Skeletal muscle tissue (tissue), 4 donors: ENCODE results near the gene PLEKHA5. TPM values are rescaled to one million over a fixed set of nuclear protein-coding genes. Genes with fewer than 3 reads are reported as not detected.

ENCODE experiments used
- H3K27ac ChIP-seq: one replicate; pipeline ENCODE4 v1.7.0; 2013; ENCODE audit warnings: mild to moderate bottlenecking, low read depth, low read length, inconsistent platforms
- H3K27me3 ChIP-seq, 3 donors: one replicate each; pipeline ENCODE4 v1.7.0; 2013; ENCODE audit warnings: low read length in 3 of 3; ENCODE audit not compliant: control insufficient read depth in 3 of 3, insufficient read depth in 3 of 3
- H3K36me3 ChIP-seq, 3 donors: one replicate each; pipeline ENCODE4 v1.7.0; 2013; ENCODE audit warnings: low read length in 3 of 3; ENCODE audit not compliant: control insufficient read depth in 3 of 3, insufficient read depth in 3 of 3
- H3K4me1 ChIP-seq, 3 donors: one replicate each; pipeline ENCODE4 v1.7.0; 2013; ENCODE audit warnings: low read length in 3 of 3, mild to moderate bottlenecking in 3 of 3; ENCODE audit not compliant: control insufficient read depth in 3 of 3, insufficient read depth in 3 of 3
- H3K4me3 ChIP-seq, 3 donors: one replicate each; pipeline ENCODE4 v1.7.0; 2013; ENCODE audit warnings: low read length in 3 of 3
- H3K9ac ChIP-seq, 3 donors: one replicate each; pipeline ENCODE4 v1.7.0; 2013; ENCODE audit warnings: low read length in 3 of 3, mild to moderate bottlenecking in 3 of 3, moderate library complexity in 2 of 3, low read depth in 1 of 3
- H3K9me3 ChIP-seq, 3 donors: one replicate each; pipeline ENCODE4 v1.7.0; 2013; ENCODE audit warnings: low read length in 3 of 3; ENCODE audit not compliant: control insufficient read depth in 3 of 3
- total RNA-seq: library from RNA; depleted of rRNA; stranded (reverse); fragments of >200 nt; gene quantifications from one replicate; pipeline ENCODE4 v1.2.3, GENCODE V29; 2014
- donor health status: Osteomylitis.

Gene PLEKHA5
- total RNA-seq, 1 donor from 2014 or later: 25.1 TPM

DNA sequence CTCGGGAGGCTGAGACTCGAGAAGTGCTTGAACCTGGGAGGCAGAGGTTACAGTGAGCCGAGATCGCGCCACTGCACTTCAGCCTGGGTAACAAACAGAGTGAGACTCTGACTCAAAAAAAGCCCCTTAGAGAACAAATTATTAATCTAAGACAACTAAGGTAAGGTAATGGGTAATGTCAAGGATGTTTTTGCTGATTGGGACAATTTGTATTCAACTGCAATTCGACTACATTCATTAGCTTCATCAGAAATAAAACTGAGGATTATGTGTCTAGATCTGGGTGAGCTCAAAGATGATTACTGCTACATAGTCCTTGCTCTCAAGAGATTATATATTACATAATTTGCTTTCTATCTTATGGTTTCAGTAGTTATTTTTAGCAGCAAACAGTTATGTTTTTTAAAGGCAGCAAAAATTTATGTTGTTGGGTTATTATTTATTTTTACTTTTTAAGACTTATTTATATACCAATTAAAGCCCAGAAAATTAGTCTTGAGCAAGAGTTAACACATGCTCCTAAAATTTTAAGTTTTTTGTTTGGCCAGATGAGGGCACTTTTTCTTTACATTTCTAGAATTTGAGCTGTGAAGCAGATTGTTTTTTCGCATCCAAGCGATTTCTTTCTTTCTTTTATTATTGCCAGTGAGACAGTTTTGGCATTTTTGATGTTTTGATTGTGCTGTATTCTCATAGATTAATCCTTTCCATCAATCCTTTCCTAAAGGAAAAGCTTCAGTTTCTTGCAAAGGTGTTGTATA lies 52.3 kb downstream of the PLEKHA5 start:
- no peak overlapping the region for H3K4me3 ChIP-seq
- H3K27me3 ChIP-seq: no peaks in the 10 kb centered on the region
- no peaks in the 10 kb centered on the region for H3K36me3 ChIP-seq
- H3K4me1 ChIP-seq: peaks cover 0 to 2% (median 0%) of the 10 kb centered on the region in 3 donors
- H3K9ac ChIP-seq: no peak overlapping the region
- no peak overlapping the region for H3K27ac ChIP-seq
- no peaks in the 10 kb centered on the region for H3K9me3 ChIP-seq

GRCh38 chr12:19183121-19183838 lies 53.7 kb downstream of the PLEKHA5 start:
- Histone ChIP-seq H3K36me3 (no peaks in the 10 kb centered on the region), H3K4me1 (no peaks in the 10 kb centered on the region), H3K4me3 (no peak overlapping the region), H3K9me3 (no peaks in the 10 kb centered on the region), H3K27ac (no peak overlapping the region), H3K27me3 (no peaks in the 10 kb centered on the region), H3K9ac (no peak overlapping the region)

DNA sequence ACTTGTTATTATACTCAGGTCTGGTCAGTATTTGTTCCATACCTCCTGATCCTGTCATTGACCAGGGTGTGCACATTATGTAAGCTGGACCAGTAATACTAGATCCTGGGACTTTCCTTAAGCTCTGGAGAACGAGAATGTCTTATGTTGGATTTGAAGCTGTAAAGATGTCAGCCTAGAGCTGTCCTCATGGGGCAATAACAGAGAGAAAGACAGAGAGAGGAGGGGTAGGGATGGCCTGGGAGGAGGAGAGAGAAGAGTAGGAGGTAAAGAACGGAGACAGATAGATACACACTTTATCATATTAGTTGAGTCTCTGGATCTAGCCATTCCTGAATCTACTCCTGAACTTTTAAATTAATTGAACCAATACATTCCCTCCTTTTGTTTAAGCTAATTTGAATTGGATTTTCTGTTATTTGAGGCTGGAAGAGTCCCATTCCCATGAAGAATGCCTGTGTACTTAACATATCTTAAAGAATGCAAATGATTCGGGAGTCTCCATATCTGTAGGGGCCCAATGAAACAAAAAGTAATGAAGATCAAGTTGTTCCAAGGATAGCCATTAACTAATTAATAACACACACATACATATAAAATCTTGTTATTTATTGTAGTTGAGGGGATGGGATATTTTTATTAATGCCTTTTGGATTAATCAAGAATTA lies 55.9 kb downstream of the PLEKHA5 start:
- H3K4me3 ChIP-seq: no peak overlapping the region
- H3K9ac ChIP-seq: no peak overlapping the region
- H3K27ac ChIP-seq: no peak overlapping the region
- H3K4me1 ChIP-seq: peaks cover 0 to under 1% (median 0%) of the 10 kb centered on the region in 3 donors
- no peaks in the 10 kb centered on the region for H3K9me3 ChIP-seq
- H3K36me3 ChIP-seq: no peaks in the 10 kb centered on the region
- no peaks in the 10 kb centered on the region for H3K27me3 ChIP-seq

- Histone ChIP-seq H3K9me3 (no peaks in the 10 kb centered on the region), H3K9ac (no peak overlapping the region), H3K4me3 (peak overlapping the region in 1 of 3 donors; percentile 10), H3K36me3 (no peaks in the 10 kb centered on the region), H3K27me3 (no peaks in the 10 kb centered on the region), H3K27ac (no peak overlapping the region), H3K4me1 (peaks cover 0 to 7% (median 0%) of the 10 kb centered on the region in 3 donors)
These were observed 57.5 kb downstream of the PLEKHA5 start for GRCh38 chr12:19186722-19187661.

DNA sequence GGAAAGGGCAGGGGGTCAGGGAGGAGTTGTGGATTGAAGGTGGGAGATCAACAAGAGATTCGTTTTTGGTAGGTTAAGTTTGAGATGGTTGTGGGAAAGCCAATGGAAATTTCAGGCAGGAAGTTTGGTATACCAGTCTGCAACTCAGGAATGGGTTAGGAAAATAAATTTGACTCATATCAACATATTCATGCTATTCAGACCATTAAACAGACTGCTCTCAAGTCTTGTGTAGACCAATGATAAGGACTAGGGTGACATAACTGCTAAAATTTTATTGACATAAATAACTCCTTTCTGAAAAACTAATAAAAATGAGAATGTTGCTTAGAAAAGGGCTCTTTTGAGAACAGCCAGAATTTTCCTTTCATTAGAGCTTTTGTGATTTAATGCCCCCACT lies 60.0 kb downstream of the PLEKHA5 start:
- Histone ChIP-seq H3K9me3 (no peaks in the 10 kb centered on the region), H3K4me1 (peaks cover 0 to 10% (median 0%) of the 10 kb centered on the region in 3 donors), H3K27me3 (no peaks in the 10 kb centered on the region), H3K27ac (no peak overlapping the region), H3K4me3 (no peak overlapping the region), H3K36me3 (no peaks in the 10 kb centered on the region), H3K9ac (no peak overlapping the region)

DNA sequence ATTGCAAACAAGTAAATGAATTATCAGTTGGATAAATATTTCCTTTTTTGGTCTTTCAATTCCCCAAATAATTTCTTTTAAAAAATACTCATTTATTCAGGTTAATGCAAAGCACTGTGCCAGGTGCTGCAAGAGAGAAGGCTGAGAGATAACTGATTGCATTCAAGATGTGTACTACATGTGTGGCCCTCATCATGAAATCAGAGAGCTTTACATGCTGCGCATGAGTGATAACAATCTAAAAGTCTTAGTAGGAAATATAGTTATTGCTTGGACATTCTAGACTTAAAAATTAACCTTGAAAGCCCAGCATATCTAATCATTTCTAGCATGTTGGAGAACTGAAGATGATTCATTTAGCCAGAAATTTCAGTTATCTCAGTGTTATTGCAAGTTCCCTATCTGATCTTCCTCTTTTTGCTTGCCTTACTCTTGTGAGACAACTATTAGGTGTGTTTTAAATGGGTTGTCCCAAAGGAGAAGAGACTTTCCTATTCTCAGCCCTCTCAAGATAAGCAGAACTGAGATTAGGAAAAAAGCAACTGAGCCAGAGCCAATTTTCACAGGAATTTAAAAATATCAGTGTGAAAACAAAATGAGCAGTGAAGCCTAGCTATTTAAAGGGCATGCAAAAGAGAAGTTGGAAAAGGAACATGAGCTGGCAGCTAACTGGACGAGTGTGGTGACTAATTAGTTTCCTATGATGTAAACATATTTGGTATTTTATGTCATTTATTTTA lies 60.9 kb downstream of the PLEKHA5 start:
- Histone ChIP-seq H3K27me3 (no peaks in the 10 kb centered on the region), H3K27ac (no peak overlapping the region), H3K36me3 (no peaks in the 10 kb centered on the region), H3K9me3 (no peaks in the 10 kb centered on the region), H3K4me1 (peaks cover 0 to 10% (median 0%) of the 10 kb centered on the region in 3 donors), H3K4me3 (no peak overlapping the region), H3K9ac (no peak overlapping the region)

DNA sequence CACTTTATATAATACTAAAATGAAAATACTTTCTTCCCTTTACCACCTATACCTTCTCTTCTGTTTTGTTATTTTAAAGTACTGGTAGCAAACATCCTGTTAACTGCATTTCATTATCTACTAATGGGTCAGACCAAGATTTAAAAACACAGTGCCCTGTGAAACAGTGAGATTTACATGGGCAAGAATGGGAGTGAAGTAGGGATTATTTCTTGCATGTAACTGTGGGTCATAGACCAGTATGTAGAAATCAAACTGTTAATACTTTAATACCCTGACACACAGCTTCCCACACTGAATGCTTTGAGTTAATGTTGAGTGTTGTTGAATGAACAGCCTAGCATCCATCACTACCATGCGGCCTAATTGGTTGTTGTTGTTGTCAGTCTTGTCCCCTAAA lies 61.6 kb downstream of the PLEKHA5 start:
- Histone ChIP-seq H3K36me3 (no peaks in the 10 kb centered on the region), H3K4me1 (peaks cover 0 to 10% (median 0%) of the 10 kb centered on the region in 3 donors), H3K9ac (no peak overlapping the region), H3K27me3 (no peaks in the 10 kb centered on the region), H3K27ac (no peak overlapping the region), H3K9me3 (no peaks in the 10 kb centered on the region), H3K4me3 (no peak overlapping the region)

DNA sequence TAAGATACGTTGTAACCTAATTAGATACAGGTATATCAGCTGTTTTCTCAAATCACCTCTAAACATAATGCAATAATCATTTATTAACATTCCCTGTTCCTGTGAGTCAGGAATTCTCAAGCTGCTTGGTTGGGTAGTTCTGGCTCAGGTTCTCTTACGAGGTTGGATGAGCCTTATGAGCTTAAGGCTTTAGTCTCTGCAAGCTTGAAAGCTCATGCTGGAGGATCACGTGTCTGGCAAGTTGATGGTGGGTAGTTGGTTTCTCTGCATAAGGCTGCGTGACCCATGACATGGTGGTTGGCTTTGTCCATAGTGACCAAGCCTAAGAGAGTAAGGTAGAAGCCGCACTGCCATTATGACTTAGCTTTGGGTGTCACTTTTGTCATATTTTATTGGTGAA lies 62.0 kb downstream of the PLEKHA5 start:
- H3K27me3 ChIP-seq: no peaks in the 10 kb centered on the region
- no peak overlapping the region for H3K27ac ChIP-seq
- no peaks in the 10 kb centered on the region for H3K36me3 ChIP-seq
- no peak overlapping the region for H3K9ac ChIP-seq
- H3K4me3 ChIP-seq: no peak overlapping the region
- H3K4me1 ChIP-seq: peaks cover 0 to 10% (median 0%) of the 10 kb centered on the region in 3 donors
- no peaks in the 10 kb centered on the region for H3K9me3 ChIP-seq

- H3K4me1 ChIP-seq: peaks cover 0 to 10% (median 0%) of the 10 kb centered on the region in 3 donors
- no peaks in the 10 kb centered on the region for H3K9me3 ChIP-seq
- no peak overlapping the region for H3K4me3 ChIP-seq
- no peak overlapping the region for H3K27ac ChIP-seq
- H3K9ac ChIP-seq: no peak overlapping the region
- no peaks in the 10 kb centered on the region for H3K36me3 ChIP-seq
- H3K27me3 ChIP-seq: no peaks in the 10 kb centered on the region
These were observed 63.2 kb downstream of the PLEKHA5 start for GRCh38 chr12:19192710-19193109.
